Measurements from ENCODE around the gene BIRC7. TPM values are rescaled to one million over a fixed set of nuclear protein-coding genes. Genes with fewer than 3 reads are reported as not detected.

Gene BIRC7
- total RNA-seq, 2 donors from 2014 or later, result 0.74 TPM; not detected in 1

GRCh38 chr20:63194007-63194796, 41.5 kb upstream of the BIRC7 start:
- ATAC-seq (replicated peaks in 1 of 2), result no peak
- no peaks in the 10 kb centered on the region for H3K36me3 Mint-ChIP-seq (ENCODE audit: insufficient read depth in 2 of 2)
- H3K27ac Mint-ChIP-seq, result no peak overlapping the region
- H3K27me3 Mint-ChIP-seq (ENCODE audit: low read depth), result no peaks in the 10 kb centered on the region
- no peak for DNase-seq
- no peak overlapping the region for H3K4me3 Mint-ChIP-seq
- peaks cover 26% of the 10 kb centered on the region for H3K4me1 Mint-ChIP-seq (ENCODE audit: low read depth)
- H3K9me3 Mint-ChIP-seq, result no peaks in the 10 kb centered on the region

GRCh38 chr20:63194797-63195173, 40.9 kb upstream of the BIRC7 start:
- Mint-ChIP-seq H3K4me3 (no peak overlapping the region), H3K36me3 (ENCODE audit: insufficient read depth in 2 of 2) (no peaks in the 10 kb centered on the region), H3K27me3 (ENCODE audit: low read depth) (no peaks in the 10 kb centered on the region), H3K27ac (no peak overlapping the region), H3K9me3 (no peaks in the 10 kb centered on the region), H3K4me1 (ENCODE audit: low read depth) (peaks cover 29% of the 10 kb centered on the region)
- ATAC-seq (replicated peaks in 1 of 2) (no peak), DNase-seq (no peak)

DNA sequence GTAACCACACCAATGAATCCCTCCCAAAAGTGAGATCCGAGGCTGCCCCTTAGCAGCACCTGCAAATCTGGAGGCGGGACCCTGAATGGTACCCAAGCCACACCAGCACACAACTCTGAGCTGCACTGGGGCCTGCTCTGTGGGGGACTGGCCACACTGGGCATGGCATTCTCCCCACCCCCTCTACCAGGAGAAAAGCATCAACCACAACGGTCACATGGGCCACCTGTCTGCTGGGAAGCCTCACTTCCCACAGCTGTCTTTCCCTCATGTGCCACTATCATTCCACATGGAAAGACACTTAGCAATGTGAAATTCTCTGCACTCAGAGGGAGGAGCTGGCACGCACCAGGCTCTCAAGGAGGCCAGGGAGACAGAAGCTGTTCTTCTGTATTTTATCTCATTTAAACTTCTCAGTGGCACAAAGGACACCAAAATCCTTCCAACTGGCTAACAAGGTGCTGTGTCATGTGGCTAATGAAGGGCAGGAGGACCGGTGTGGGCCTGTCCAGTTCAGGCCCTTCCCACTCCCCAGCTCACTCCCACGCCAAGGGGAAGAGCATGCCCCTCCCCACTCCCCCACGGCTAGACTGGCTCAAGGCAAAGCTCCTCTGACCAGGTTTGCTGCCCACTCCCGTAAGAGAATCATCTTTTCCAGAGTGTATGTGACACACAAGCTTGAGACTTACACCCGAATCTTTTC, 38.8 kb upstream of the BIRC7 start:
- peak overlapping the region; percentile 42 for H3K27ac Mint-ChIP-seq
- ATAC-seq (replicated peaks in 1 of 2) (no peak), DNase-seq (no peak)
- no peak overlapping the region for H3K4me3 Mint-ChIP-seq
- no peaks in the 10 kb centered on the region for H3K9me3 Mint-ChIP-seq
- peaks cover 34% of the 10 kb centered on the region for H3K4me1 Mint-ChIP-seq (ENCODE audit: low read depth)
- no peaks in the 10 kb centered on the region for H3K27me3 Mint-ChIP-seq (ENCODE audit: low read depth)
- H3K36me3 Mint-ChIP-seq (ENCODE audit: insufficient read depth in 2 of 2), result peaks cover 0 to 3% of the 10 kb centered on the region in 2 donors

GRCh38 chr20:63198606-63199005, 37.1 kb upstream of the BIRC7 start:
- H3K36me3 Mint-ChIP-seq (ENCODE audit: insufficient read depth in 2 of 2), result peaks cover 0 to 7% of the 10 kb centered on the region in 2 donors
- no peak for ATAC-seq (replicated peaks in 1 of 2)
- no peaks in the 10 kb centered on the region for H3K27me3 Mint-ChIP-seq (ENCODE audit: low read depth)
- H3K9me3 Mint-ChIP-seq, result no peaks in the 10 kb centered on the region
- peaks cover 34% of the 10 kb centered on the region for H3K4me1 Mint-ChIP-seq (ENCODE audit: low read depth)
- H3K27ac Mint-ChIP-seq, result peak overlapping the region; percentile 57
- no peak for DNase-seq
- H3K4me3 Mint-ChIP-seq, result no peak overlapping the region

GRCh38 chr20:63202021-63202420, 33.7 kb upstream of the BIRC7 start:
- Mint-ChIP-seq H3K27me3 (ENCODE audit: low read depth) (no peaks in the 10 kb centered on the region), H3K4me3 (no peak overlapping the region), H3K27ac (no peak overlapping the region), H3K9me3 (no peaks in the 10 kb centered on the region), H3K36me3 (ENCODE audit: insufficient read depth in 2 of 2) (peaks cover 0 to 12% of the 10 kb centered on the region in 2 donors), H3K4me1 (ENCODE audit: low read depth) (peaks cover 27% of the 10 kb centered on the region)
- DNase-seq (no peak), ATAC-seq (replicated peaks in 1 of 2) (no peak)

- Mint-ChIP-seq H3K27me3 (ENCODE audit: low read depth) (no peaks in the 10 kb centered on the region), H3K27ac (no peak overlapping the region), H3K36me3 (ENCODE audit: insufficient read depth in 2 of 2) (peaks cover 0 to 16% of the 10 kb centered on the region in 2 donors), H3K4me1 (ENCODE audit: low read depth) (peaks cover 19% of the 10 kb centered on the region), H3K9me3 (no peaks in the 10 kb centered on the region), H3K4me3 (no peak overlapping the region)
- ATAC-seq (replicated peaks in 1 of 2), result no peak
- no peak for DNase-seq
Measured at GRCh38 chr20:63202811-63203526, 32.7 kb upstream of the BIRC7 start.

- Mint-ChIP-seq H3K9me3 (no peaks in the 10 kb centered on the region), H3K4me1 (ENCODE audit: low read depth) (peaks cover 9% of the 10 kb centered on the region), H3K27ac (no peak overlapping the region), H3K36me3 (ENCODE audit: insufficient read depth in 2 of 2) (peaks cover 0 to 21% of the 10 kb centered on the region in 2 donors), H3K4me3 (no peak overlapping the region), H3K27me3 (ENCODE audit: low read depth) (no peaks in the 10 kb centered on the region)
- DNase-seq, result no peak
- no peak for ATAC-seq (replicated peaks in 1 of 2)
Measured at GRCh38 chr20:63204362-63204761, 31.3 kb upstream of the BIRC7 start.

DNA sequence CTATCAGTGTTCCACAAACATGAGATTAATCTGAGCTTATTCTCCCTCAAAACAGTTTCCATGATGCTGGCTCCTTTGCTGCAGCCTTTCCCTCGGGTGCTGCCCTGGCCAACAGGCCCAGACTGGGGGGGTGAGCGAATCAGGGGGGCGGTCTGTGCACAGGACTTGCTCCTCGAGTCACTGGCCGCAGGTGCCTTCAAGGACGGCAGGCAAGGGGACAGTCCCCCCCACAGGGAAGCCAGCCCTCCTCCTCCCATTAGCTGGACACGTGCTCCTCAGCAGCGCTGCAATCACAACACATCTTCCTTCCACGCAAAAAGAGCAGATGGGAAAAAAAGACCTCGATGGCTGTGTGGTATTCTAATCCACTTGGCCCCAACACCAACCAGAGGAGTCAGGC, 29.8 kb upstream of the BIRC7 start:
- Mint-ChIP-seq H3K4me1 (ENCODE audit: low read depth) (peaks cover 20% of the 10 kb centered on the region), H3K27me3 (ENCODE audit: low read depth) (no peaks in the 10 kb centered on the region), H3K36me3 (ENCODE audit: insufficient read depth in 2 of 2) (peaks cover 0 to 30% of the 10 kb centered on the region in 2 donors), H3K9me3 (no peaks in the 10 kb centered on the region), H3K27ac (peak overlapping the region; percentile 80), H3K4me3 (no peak overlapping the region)
- DNase-seq, result no peak
- no peak for ATAC-seq (replicated peaks in 1 of 2)

DNA sequence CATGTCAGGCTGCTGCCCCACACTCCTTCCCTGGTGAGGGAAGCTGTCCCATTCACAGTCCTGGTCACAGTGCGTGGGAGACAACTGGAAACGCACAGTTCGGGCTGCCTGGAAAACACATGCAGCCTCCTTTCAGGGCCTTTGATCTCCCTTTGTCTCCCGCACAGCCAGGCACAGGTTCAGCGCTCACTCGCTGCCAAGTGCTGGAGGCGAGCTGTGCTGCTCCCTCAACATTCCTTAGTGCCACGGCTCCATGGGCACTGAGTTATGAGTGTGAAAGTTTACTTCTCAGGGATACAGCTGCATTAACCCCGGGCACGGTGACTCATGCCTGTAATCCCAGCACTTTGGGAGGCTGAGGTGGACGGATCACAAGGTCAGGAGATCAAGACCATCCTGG, 28.8 kb upstream of the BIRC7 start:
- no peaks in the 10 kb centered on the region for H3K9me3 Mint-ChIP-seq
- no peak overlapping the region for H3K27ac Mint-ChIP-seq
- H3K4me1 Mint-ChIP-seq (ENCODE audit: low read depth), result peaks cover 22% of the 10 kb centered on the region
- H3K4me3 Mint-ChIP-seq, result no peak overlapping the region
- peaks cover 0 to 27% of the 10 kb centered on the region in 2 donors for H3K36me3 Mint-ChIP-seq (ENCODE audit: insufficient read depth in 2 of 2)
- DNase-seq (no peak), ATAC-seq (replicated peaks in 1 of 2) (no peak)
- no peaks in the 10 kb centered on the region for H3K27me3 Mint-ChIP-seq (ENCODE audit: low read depth)

- Mint-ChIP-seq H3K27ac (peak overlapping the region; percentile 18), H3K27me3 (ENCODE audit: low read depth) (no peaks in the 10 kb centered on the region), H3K36me3 (ENCODE audit: insufficient read depth in 2 of 2) (peaks cover under 1 to 33% of the 10 kb centered on the region in 2 donors), H3K9me3 (no peaks in the 10 kb centered on the region), H3K4me3 (no peak overlapping the region), H3K4me1 (ENCODE audit: low read depth) (peaks cover 37% of the 10 kb centered on the region)
- DNase-seq, result no peak
- ATAC-seq (replicated peaks in 1 of 2), result no peak
Measured at GRCh38 chr20:63208346-63208909, 27.3 kb upstream of the BIRC7 start.

DNA sequence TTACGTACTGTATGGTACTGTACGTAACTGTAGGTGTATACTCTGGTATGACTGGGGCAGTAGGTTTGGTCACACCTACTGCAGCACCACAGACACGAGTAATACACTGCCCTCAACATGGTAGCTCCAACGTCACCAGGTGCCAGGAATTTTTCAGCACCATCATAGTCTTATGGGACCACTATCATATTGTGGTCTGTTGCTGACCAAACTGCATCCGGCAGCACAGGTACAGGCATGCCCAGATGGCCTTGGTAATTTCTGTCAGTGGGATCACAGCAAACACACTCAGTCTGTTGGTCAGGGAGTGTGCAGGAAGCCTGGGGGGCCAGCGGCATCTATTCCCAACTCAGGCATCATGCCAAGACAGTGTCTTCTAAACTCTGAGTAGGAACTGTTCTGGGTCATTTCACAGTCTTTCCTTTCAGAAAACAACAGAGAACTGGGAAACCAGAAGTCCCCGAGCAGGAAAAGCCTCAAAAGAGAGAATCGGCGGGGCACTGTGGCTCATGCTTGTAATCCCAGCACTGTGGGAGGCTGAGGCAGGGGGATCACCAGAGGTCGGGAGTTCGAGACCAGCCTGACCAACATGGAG, 25.6 kb upstream of the BIRC7 start:
- peak overlapping the region; percentile 60 for H3K27ac Mint-ChIP-seq
- H3K36me3 Mint-ChIP-seq (ENCODE audit: insufficient read depth in 2 of 2), result peaks cover 12 to 41% of the 10 kb centered on the region in 2 donors
- H3K4me3 Mint-ChIP-seq, result no peak overlapping the region
- H3K27me3 Mint-ChIP-seq (ENCODE audit: low read depth), result no peaks in the 10 kb centered on the region
- DNase-seq (no peak), ATAC-seq (replicated peaks in 1 of 2) (no peak)
- H3K9me3 Mint-ChIP-seq, result no peaks in the 10 kb centered on the region
- H3K4me1 Mint-ChIP-seq (ENCODE audit: low read depth), result peaks cover 52% of the 10 kb centered on the region

- Mint-ChIP-seq H3K27ac (peak overlapping the region; percentile 91), H3K36me3 (ENCODE audit: insufficient read depth in 2 of 2) (peaks cover 13 to 36% of the 10 kb centered on the region in 2 donors), H3K27me3 (ENCODE audit: low read depth) (no peaks in the 10 kb centered on the region), H3K4me1 (ENCODE audit: low read depth) (peaks cover 61% of the 10 kb centered on the region), H3K4me3 (peak overlapping the region in 1 of 2 donors; percentile 13), H3K9me3 (no peaks in the 10 kb centered on the region)
- ATAC-seq (replicated peaks in 1 of 2) (no peak), DNase-seq (no peak)
Measured at GRCh38 chr20:63212393-63212730, 23.3 kb upstream of the BIRC7 start.

DNA sequence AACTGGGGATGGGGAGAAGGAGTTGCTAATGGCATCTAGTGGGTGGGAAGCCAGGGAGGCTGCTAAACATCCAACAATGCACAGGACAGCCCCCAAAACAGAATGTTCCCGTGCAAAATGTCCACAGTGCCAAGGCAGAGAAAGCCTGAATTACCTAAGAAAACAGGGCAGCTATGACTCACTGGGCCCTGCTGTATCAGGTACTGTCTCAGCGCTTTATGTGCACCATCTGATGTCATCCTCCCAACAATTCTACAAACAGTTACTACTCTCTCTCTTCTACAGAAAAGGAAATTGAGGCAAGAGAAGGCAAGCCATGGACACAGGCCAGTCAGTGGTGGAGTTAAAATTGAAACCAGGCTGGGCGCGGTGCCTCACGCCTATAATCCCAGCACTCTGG, 22.9 kb upstream of the BIRC7 start:
- peaks cover 13 to 34% of the 10 kb centered on the region in 2 donors for H3K36me3 Mint-ChIP-seq (ENCODE audit: insufficient read depth in 2 of 2)
- peak overlapping the region; percentile 20 to 98 for H3K4me3 Mint-ChIP-seq
- H3K27ac Mint-ChIP-seq, result no peak overlapping the region
- ATAC-seq (replicated peaks in 1 of 2) (no peak), DNase-seq (no peak)
- H3K27me3 Mint-ChIP-seq (ENCODE audit: low read depth), result no peaks in the 10 kb centered on the region
- H3K9me3 Mint-ChIP-seq, result no peaks in the 10 kb centered on the region
- H3K4me1 Mint-ChIP-seq (ENCODE audit: low read depth), result peaks cover 61% of the 10 kb centered on the region

Measured in activated T-cell treated with anti-CD3 and anti-CD28 coated beads, Interleukin-2, amount 50 U/mL, for 72 hours (primary cell).